HG03565 (cell line): ENCODE measurements around the gene SNCB.
A peak's percentile ranks its signal among the peaks of the same experiment; 100 is the strongest.

ENCODE experiments used
- ATAC-seq: cut with Tn5 transposase; IDR thresholded peaks from one replicate; pipeline ENCODE4 v1.9.1; 2021; ENCODE audit warnings: mild to moderate bottlenecking, moderate library complexity; ENCODE audit not compliant: unreplicated experiment

Gene SNCB

GRCh38 chr5:176661676-176662075, 31.3 kb upstream of the SNCB start:
- no peak for ATAC-seq

GRCh38 chr5:176660860-176661641, 30.7 kb upstream of the SNCB start:
- ATAC-seq: peak; percentile 42

GRCh38 chr5:176660530-176660859, 30.2 kb upstream of the SNCB start:
- peak; percentile 20 for ATAC-seq

GRCh38 chr5:176659860-176660461, 29.6 kb upstream of the SNCB start:
- no peak for ATAC-seq

GRCh38 chr5:176659512-176659839, 29.1 kb upstream of the SNCB start:
- no peak for ATAC-seq

- ATAC-seq: no peak
These were observed 28.6 kb upstream of the SNCB start for GRCh38 chr5:176658817-176659511.

GRCh38 chr5:176658007-176658599, 27.8 kb upstream of the SNCB start:
- no peak for ATAC-seq

- ATAC-seq: no peak
These were observed 26.2 kb upstream of the SNCB start for GRCh38 chr5:176656467-176656990.

- ATAC-seq: no peak
These were observed 24.5 kb upstream of the SNCB start for GRCh38 chr5:176654856-176655255.

GRCh38 chr5:176653401-176654385, 23.4 kb upstream of the SNCB start:
- no peak for ATAC-seq

- ATAC-seq: no peak
These were observed 21.8 kb upstream of the SNCB start for GRCh38 chr5:176652136-176652535.

GRCh38 chr5:176651472-176651980, 21.2 kb upstream of the SNCB start:
- no peak for ATAC-seq

GRCh38 chr5:176650354-176650884, 20.1 kb upstream of the SNCB start:
- no peak for ATAC-seq

- ATAC-seq: no peak
These were observed 18.3 kb upstream of the SNCB start for GRCh38 chr5:176648474-176649194.

- ATAC-seq: no peak
These were observed 17.6 kb upstream of the SNCB start for GRCh38 chr5:176647843-176648473.

GRCh38 chr5:176647030-176647842, 16.9 kb upstream of the SNCB start, which contains the start of gene TSPAN17:
Gene TSPAN17 (plus strand): TSS chr5:176647484. CDS start chr5:176647616, 132 bp downstream.
- ATAC-seq: peak; percentile 91

- no peak for ATAC-seq
These were observed 16.3 kb upstream of the SNCB start for GRCh38 chr5:176646707-176647029.
